GM19043 (cell line): Measurements from ENCODE around the gene MON1B.
A peak's percentile ranks its signal among the peaks of the same experiment; 100 is the strongest.
"Not testable (repeated sequence)": the region's sequence is repeated elsewhere in the genome, so short reads cannot be mapped to it uniquely, and the experiment has no call there.

Source experiments
- ATAC-seq: cut with Tn5 transposase; IDR thresholded peaks from one replicate; pipeline ENCODE4 v1.9.1; 2021; ENCODE audit warnings: low read depth; ENCODE audit not compliant: unreplicated experiment

MON1B gene

DNA sequence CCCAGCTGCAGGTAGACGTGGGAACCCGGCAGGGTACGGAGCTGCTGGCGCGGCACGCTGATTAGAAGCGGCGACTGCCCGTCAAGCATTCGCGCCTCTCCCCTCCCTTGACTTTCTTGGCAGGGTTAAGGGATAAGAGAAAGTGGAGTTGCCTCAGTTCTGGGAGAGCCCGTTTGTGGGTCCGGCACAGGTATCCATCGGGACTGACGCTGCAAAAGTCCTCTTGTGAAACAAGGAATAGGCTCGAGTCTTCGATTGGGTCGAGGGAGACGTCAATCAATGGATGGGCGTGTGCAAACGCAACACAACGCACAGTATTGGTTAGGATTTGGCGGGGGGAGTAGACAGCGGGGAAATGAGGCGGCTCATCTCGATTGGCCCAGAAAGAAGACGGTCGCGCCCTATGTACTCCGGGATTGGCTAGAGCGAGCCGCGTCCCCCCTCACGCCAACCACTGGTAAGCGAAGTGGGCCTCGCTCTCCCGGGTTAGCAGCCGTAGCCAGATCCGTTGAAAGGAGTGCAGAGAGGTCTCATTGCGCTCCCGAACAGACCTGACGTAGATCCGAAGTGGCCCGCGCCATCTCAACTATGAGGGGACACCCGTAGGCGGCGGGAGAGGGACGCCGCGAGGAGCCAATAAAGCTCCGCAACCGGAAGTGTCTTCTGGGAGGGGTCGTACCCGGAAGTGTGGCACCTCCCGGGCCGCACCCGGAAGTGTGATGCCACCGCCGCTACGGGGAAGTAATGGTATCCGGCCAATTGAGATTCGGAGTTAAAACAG lies at the start of gene MON1B:
MON1B (plus strand) TSS at position 713 of the 781 bp plus-strand sequence. CDS start 296 bp downstream, outside the sequence.
- ATAC-seq = peak; percentile 96

DNA sequence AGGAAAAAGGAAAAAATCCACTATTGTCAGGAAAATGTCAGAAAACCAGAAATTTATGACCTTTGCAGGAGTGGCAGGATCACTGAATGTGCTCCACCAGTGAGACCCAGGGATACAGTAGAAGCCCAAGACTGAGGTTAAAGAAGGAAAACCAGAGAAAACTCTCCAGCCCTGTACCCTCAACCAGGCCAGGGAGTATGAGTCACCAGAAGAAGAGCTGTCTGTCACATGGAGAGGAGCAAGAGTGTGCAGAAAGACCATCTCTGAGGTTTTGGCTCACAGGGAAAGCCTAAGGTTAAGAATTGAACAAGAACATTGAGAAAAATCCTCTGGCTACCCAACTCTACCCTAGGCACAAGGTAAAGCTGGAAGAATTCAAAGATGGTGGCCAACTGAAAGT lies 47.6 kb upstream of the MON1B start:
- ATAC-seq = no peak

DNA sequence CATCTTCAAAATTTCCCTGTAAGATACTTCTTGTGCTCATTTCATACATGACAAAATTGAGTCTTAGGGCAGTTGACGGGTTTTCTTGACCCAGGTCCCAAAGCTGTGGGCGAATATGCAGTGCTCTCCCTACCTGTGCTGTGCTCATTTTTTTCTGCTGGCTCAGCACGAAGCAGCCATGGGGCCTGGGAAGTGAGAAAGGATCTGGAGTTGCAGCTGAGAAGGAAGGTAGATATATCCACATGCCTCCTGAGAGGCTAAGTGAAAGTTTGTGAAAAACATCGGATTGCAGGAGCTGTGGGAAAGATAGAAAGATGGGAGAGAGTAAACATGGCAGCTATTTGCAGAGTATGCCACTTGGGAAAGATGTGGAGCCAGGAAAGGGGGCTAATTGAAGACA lies 42.9 kb upstream of the MON1B start:
- no peak for ATAC-seq

DNA sequence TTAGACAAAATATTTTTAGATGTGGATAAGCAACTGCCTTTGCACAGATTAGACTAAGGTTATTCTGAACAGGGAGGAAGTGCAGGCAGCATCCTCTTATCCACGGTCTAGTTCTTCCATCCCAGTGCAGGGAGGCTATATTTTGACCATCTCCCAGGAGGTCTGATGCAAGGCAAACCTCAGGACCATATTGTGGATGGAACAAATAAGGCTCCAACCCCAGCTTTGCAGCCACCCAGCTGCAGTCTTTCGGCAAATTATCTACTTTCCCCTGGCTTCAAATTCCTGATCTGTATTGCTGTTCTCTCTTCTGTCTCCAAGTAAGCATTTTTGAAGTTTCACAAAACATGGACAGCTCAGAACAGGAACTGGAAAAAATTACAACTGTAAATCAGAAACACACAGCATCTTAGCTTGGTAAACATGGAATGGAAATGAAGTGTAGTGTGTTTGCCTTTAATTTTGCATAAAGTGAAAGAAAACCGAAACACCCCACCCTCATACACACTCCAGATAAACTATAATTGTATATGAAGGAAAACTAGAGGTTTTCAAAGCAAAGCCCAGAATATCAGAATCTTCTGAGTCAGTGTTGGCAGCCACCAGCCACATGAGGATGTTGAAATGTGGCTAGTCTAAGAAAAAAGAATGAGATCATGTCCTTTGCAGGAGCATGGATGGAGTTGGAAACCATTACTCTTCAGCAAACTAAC lies 33.5 kb upstream of the MON1B start:
- no peak for ATAC-seq

DNA sequence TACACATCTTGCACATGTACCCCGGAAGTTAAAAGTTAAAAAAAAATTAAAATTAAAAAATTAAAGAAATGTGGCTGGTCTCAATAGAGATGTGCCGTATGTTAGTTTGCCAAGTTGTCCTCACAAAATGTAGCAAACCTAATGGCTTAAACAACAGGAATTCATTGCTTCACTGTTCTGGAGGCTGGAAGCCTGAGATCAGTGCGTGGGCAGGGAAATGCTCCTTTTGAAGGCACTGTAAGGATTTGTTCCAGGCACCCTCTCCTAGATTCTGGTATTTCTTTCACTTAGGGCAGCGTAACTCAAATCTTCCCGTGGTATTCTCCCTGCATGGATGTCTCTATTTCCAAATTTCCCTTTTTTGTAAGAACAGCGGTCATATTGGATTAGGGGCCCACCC lies 32.7 kb upstream of the MON1B start:
- no peak for ATAC-seq

DNA sequence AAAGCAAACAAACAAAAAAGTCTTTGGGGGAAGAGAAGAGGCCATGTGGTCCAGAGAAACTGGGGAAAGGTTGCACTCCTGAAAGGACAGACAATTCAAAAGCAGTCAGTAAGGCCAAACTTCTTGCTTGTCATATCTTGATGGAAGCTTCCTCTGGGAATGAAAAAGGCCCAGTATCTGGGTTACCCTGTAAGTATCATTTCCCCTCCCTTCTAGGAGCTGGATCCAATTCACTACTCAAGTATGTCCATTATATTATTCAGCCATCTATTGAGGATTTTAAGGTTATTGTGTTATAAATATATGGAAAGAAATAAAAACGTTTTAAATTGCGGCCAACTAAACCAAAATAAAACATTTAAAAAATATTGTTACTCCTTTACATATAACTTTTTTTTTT lies 26.0 kb upstream of the MON1B start:
- no peak for ATAC-seq

DNA sequence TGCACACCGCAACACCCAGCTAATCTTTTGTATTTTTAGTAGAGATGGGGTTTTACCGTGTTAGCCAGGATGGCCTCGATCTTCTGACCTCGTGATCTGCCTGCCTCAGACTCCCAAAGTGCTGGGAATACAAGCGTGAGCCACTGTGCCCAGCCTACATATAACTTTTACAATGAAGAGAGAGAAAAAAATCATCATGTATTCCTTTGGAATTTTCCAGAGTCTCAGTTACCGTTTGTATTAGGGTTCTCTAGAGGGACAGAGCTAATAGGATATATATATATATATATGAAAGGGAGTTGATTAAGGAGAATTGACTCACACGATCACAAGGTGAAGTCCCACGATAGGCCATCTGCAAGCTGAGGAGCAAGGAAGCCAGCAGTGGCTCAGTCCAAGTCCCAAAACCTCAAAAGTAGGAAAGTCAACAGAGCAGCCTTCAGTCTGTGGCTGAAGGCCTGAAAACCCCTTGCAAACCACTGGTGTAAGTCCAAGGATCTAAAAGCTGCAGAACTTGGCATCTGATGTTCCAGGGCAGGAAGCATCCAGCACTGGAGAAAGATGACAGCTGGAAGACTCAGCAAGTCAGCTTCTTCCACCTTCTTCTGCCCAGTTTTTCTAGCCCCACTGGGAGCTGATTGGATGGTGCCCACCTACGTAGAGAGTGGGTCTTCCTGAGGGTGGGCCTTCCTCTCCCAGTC lies 25.3 kb upstream of the MON1B start:
- ATAC-seq = not testable (repeated sequence)

DNA sequence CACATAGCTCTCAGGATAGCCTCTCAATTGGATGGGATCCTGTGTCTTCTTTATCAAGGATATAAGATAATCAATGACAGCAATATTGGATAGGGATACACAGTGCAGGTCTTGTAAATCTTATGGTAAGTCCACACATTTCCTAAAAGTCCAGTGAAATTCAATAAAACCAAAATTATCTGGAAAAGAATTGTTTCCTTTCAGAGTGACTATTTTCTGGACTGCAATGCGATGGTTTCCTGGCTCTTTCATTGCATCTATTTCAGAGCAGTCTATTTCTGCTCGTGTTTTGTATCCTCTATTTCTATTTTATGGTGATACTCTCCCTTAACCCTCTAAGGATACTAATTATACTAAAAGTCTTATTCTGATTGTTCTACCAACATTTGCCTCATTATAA lies 24.3 kb upstream of the MON1B start:
- ATAC-seq = no peak

DNA sequence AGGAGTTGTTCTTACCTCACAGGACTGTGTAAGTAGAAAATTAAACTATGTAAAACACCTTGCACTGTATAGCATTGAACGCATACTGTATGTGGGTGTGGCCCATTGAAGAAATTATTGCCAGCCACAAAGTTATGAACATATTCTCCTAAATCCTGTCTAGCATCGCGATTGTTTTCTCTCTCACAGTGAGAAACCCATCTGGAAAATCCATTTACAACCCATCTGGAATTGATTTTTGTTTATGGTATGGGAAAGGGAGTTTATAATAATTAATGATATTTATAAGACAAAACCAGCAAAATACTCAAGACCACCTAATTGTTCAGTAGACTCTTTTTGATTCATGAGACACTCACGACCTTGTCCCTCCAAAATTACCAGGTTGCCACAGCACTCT lies 22.1 kb upstream of the MON1B start:
- no peak for ATAC-seq

DNA sequence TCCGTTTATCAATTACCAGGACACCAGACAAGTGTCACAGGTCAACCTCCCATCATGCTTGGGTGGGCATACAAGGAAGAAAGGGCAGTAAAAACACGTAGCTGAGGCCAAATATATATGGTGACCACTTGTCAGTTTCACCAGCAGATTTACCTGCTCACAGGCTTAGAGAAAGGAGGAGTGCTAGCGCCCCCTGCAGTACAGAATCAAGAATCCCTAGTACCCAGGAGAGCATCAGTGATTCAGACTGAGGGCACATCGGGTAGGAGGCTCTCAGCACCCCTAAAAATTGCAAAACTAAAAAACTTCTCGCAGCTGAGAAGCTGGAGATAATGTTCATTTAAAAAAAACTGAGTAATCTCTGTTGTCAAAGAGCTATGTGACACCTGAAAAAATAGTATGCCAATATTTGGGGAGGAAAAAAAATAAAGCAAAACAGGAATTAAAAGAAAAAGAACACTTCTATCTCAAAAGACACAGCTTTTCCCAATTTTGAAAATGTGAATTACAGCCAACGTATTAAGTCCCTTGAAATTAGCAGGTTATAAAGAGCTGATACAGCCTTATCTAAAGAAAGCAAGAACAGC lies 21.2 kb upstream of the MON1B start:
- ATAC-seq = peak; percentile 64

DNA sequence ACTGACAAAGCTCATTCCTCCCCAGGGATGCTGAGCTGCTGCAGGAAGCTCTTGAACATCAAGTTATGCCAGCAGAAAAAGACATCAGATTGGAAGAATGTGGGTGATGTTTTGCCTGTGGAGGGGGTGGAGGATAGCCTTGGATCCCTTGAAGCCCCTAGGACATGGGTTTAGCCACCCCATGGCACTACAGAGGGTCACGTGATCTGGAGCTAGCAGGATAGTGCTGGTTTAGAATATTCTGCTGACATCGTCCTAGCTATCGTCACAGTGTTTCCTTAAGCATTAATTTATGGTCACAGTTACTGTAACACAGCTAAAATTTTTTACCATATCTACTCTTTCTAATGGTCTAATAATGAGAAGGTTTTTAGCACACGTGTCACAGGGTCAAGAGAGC lies 20.2 kb upstream of the MON1B start:
- ATAC-seq = no peak

DNA sequence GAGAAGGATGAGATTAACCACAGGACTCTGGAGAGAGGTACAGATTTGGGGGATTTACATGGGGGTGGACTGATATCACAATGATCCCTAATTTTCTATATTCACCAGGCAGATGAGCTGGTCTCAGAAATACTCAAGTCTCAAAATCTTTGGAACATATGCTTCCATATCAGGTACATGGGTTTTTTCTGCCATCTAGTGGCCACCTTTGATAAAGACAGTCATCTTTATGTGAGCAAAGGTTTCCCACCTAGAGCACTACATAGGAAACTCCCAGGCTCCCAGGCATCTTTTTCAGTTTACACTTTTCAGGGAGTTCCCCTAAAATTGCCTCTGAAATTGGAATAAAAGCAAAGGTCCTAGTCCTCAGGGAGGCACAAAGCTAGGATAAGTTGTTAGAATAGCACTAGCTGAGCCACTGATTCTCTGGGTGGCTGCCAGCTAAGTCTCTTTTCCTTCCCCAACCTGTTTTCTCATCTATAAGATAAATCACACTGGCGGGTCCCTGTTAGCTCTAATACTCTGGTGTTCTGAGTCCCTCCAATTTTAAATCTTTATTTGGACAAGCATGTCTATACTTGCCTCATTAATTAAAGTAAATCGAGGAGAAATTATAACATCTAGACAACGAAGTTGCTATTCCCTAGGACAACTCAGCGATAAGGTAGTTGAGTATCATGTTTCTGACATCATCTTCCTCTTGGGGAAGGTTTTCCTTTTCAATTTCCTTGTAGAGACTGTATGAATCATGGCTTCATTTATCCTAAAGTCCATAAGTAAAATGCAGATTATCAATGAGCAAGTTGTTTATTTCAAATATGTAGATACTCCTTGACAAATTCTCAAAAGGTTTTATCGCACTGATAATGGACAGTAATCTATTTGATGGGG lies 19.0 kb upstream of the MON1B start:
- ATAC-seq = peak; percentile 84

DNA sequence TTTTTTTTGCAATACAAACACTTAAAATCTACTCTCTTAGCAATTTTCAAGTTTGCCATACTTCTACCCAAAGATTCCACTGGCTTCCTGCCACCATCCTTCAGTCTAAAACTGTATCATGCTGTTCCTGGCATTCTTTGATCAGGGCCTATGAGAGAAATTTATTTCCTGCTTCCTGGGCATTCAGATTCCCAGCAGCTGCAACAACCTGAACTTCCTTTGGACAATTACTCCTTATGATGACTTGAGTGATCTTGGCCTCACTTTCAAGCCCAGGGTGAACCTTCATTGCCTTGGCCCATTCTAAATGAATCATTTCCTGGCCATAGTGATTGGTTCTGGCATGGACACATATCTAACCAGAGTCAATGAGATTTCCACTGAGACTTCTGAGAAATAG lies 18.0 kb upstream of the MON1B start:
- ATAC-seq = no peak

DNA sequence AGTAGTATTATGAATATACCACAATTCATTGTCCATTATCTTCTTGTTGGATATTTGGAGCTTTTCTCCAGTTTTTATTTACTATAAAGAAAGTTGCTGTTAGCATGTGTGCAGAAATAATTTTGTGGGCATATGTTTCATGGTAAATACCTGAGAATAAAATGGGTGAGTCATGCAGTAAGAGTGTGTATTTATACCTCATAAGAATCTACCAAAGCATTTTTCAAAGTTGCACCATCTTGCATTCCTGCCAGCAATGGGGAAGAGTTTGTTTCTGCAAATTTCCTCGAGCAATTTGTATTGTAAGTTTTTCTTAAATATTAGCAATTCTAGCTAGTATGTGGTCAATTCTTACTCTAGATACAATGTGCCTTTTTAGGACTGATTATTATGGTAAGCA lies 7.9 kb upstream of the MON1B start:
- no peak for ATAC-seq

DNA sequence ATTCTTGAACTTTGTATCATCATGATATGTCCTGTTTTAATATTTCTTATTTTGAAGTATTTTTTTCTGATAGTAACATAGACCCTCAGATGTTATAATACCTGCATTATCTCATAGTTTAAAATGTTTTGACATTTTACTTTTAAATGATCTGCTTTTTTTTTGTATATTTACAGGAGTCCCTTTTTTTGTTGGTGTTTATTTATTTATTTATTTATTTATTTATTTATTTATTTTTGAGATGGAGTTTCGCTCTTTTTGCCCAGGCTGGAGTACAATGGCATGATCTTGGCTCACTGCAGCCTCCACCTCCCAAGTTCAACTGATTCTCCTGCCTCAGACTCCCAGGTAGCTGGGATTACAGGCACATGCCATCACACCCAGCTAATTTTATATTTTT lies 4.7 kb upstream of the MON1B start:
- not testable (repeated sequence) for ATAC-seq

DNA sequence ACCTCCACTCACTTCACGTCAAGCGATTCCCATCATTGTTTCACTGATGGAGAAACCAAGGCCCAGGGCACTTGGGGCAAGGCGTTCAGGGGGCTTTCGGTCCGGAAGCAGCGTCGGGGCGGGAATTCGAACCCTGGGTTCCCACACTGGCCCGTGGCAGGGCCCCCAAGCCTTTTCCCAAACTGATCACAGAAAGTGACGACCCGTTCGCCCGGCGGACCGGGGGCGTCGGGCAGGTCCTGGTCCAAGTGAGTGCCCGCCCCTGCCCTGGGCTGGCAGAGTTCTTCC lies 856 bp upstream of the MON1B start:
- no peak for ATAC-seq

DNA sequence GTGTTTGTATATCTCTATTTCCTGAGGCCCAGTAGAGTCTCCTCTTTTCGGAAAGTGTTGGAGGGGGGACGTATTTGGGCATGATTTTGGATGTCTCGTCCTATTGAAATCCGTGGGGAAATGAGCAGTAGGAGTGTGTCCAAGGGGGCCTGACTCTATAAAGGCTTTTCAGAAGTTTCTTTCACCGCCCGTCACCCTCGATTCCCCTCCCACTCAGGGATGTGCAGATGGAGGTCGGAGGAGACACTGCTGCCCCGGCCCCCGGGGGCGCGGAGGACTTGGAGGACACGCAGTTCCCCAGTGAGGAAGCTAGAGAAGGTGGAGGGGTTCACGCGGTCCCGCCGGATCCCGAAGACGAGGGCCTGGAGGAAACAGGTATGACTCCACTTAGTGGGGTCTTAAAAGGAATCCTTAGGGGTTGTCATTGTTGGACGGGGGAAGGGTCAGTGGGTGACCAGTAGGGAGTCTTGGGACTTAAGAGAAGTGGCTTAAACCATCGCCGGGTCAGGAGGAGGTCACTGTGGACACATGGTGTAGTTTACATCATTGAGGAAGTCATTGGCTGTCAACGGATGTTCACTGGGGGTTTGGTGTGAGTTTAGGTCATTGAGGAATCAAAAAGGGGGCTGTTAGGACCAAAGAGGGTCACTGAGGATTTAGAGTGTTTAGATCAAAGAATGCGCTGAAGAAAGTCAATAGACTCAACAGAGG lies 424 bp downstream of the MON1B start:
- ATAC-seq = no peak

DNA sequence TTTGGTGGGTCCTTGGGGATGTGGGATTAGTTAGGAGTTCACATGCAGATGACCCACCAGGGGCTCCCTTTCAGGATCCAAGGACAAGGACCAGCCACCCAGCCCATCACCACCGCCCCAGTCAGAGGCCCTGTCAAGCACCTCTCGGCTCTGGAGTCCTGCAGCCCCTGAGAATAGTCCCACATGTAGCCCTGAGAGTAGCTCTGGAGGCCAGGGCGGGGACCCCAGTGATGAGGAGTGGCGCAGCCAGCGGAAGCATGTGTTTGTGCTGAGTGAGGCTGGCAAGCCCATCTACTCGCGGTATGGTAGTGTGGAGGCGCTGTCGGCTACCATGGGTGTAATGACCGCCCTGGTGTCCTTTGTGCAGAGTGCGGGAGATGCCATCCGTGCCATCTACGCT lies 2.4 kb downstream of the MON1B start:
- no peak for ATAC-seq

DNA sequence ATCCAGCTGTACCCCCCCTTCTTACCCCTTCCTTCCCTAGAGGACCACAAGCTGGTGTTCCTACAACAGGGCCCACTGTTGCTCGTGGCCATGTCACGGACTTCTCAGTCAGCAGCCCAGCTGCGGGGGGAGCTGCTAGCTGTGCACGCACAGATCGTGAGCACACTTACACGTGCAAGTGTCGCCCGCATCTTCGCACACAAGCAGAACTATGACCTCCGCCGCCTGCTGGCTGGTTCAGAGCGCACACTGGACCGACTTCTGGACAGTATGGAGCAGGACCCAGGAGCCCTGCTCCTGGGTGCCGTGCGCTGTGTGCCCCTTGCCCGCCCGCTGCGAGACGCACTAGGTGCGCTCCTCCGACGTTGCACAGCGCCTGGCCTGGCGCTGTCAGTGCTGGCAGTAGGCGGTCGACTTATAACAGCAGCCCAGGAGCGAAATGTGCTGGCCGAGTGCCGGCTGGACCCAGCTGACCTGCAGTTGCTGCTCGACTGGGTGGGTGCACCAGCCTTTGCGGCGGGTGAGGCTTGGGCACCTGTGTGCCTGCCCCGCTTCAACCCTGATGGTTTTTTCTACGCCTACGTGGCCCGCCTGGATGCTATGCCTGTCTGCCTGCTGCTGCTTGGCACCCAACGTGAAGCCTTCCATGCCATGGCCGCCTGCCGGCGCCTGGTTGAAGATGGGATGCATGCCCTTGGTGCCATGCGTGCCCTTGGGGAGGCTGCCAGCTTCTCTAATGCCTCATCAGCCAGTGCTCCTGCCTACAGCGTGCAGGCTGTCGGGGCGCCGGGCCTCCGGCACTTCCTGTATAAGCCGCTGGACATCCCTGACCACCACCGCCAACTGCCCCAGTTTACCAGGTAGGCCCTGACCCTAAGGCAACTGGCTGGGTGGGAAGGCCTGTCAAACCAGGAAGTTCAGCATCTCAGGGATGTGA lies 3.6 kb downstream of the MON1B start:
- no peak for ATAC-seq
